Suprapubic skin (tissue), 3 donors: Measurements from ENCODE around the gene FAT2.

ENCODE experiments used
- POLR2A ChIP-seq, 2 donors: fragments of 450-650 bp; IDR thresholded peaks; one replicate each; pipeline ENCODE4 v1.6.1; 2017; ENCODE audit warnings: antibody characterized with exemption in 2 of 2, mild to moderate bottlenecking in 2 of 2, moderate library complexity in 2 of 2
- TF ChIP-seq, protein P1 (sequence below), 2 donors: fragments of 200-600 bp in 1 of 2; fragments of 450-650 bp in 1 of 2; sonication (generic) in 1 of 2; IDR thresholded peaks; one replicate each; pipeline ENCODE4 v1.5.1; 2016 to 2019; ENCODE audit warnings: antibody characterized with exemption in 2 of 2, mild to moderate bottlenecking in 1 of 2, moderate library complexity in 1 of 2

DNA sequence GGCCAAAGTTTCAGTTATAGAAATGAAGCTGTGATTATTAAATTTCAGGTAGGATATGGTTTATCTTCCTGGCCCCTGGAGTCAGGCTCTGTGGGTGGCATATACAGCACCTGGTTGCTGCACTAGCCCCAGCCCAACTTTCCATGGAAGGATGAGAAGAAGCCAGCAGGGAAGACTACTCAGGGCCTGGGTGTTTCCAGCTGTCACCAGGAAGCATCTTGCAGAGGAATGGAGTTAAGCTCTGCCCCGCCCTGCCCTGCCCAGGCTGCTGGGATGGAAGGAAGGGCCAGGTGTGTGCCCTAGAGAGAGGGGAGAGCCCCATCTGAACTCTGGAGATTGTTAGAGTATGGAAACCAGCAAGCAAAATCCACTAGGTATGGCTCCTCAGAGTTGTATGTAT, 42.8 kb upstream of the FAT2 start:
- TF ChIP-seq, protein P1, sequence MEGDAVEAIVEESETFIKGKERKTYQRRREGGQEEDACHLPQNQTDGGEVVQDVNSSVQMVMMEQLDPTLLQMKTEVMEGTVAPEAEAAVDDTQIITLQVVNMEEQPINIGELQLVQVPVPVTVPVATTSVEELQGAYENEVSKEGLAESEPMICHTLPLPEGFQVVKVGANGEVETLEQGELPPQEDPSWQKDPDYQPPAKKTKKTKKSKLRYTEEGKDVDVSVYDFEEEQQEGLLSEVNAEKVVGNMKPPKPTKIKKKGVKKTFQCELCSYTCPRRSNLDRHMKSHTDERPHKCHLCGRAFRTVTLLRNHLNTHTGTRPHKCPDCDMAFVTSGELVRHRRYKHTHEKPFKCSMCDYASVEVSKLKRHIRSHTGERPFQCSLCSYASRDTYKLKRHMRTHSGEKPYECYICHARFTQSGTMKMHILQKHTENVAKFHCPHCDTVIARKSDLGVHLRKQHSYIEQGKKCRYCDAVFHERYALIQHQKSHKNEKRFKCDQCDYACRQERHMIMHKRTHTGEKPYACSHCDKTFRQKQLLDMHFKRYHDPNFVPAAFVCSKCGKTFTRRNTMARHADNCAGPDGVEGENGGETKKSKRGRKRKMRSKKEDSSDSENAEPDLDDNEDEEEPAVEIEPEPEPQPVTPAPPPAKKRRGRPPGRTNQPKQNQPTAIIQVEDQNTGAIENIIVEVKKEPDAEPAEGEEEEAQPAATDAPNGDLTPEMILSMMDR (IDR thresholded peaks at IDR 0.05) = no peak
- no peak for TF ChIP-seq POLR2A (IDR thresholded peaks at IDR 0.05)
